ENCODE results near the gene KRT37. TPM values are rescaled to one million over a fixed set of nuclear protein-coding genes. Genes with fewer than 3 reads are reported as not detected.
"Not testable (repeated sequence)": the region's sequence is repeated elsewhere in the genome, so short reads cannot be mapped to it uniquely, and the experiment has no call there.

The KRT37 gene
- total RNA-seq, 2 donors from 2014 or later, result not detected

DNA sequence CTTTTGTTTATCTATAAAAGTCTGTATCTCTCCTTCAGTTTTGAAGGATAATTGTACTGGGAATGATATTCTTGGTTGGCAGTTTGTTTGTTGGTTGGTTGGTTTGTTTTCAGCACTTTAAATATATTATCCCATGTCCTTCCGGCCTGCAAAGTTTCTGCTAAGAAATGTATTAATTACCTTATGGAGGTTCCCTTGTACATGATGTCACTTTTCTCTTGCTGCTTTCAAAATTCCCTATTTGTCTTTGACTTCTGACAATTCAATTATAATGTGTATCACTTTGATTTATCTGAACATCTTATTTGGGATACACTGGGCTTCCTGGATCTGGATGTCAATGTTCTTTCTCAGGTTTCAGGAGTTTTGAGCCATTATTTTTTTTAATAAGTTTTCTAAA lies 38.2 kb downstream of the KRT37 start:
- ATAC-seq, result no peak
- intact Hi-C loops (cut with DNase I), result no loop called here
- no peak for DNase-seq

DNA sequence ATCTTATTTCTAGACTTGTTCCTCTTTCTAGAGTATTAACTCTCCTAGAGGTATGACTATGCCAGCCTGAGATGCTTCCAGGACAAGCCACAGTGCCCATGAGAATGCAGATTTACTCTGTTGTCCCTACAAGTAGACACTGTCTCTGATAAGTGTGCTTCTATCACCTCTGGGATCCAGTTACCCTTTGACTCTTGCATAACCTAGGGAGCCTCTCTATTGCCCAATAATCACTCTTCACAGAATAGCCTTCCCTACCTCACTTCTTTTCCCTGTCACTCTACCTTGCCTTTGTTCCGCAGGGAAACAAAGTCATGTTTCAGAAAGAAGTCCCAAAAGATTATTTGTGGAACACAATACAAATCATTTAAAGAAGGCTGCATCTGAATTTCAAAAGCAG lies 40.7 kb downstream of the KRT37 start:
- DNase-seq (no peak), ATAC-seq (no peak)
- intact Hi-C loops (cut with DNase I), result no loop called here

GRCh38 chr17:41382394-41382793 lies 42.0 kb downstream of the KRT37 start:
- DNase-seq (no peak), ATAC-seq (no peak)
- intact Hi-C loops (cut with DNase I), result no loop called here

DNA sequence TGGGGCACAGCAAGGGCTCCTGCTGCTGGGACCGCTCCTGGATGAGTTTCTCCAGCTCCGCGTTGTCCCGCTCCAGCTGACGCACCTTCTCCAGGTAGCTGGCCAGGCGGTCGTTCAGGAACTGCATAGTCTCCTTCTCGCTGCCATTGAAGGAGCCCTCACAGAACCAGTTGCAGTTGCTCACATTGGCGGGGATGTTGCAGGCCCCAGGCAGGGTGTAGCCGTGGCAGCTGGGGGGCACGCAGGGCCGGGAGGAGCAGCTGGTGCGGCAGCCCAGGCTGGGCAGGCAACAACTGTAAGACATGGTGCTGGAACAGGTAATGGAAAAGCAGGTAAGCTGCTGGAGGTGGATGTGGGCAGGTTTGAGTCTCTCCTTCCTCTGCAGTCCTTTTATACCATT lies 42.4 kb downstream of the KRT37 start, which contains the start of gene KRT34:
KRT34 (minus strand) TSS at position 364 of the 400 bp plus-strand sequence; CDS start at position 304, 60 bp downstream.
- DNase-seq; intact Hi-C loops (cut with DNase I); ATAC-seq: not testable (repeated sequence)

DNA sequence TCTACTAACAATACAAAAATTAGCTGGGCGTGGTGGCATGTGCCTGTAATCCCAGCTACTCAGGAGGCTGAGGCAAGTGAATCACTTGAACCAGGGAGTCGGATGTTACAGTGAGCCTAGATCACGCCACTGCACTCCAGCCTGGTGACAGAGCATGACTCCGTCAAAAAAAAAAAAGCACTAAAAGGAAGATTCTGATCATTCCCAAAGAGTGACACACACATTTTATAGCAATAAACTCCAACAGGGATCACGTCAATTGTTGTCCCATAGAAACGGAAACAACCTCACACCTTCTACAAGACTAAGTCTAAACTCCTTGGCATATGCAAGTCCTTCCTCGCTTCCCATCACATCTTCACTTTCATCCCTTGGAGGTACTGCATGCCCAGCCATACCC lies 44.3 kb downstream of the KRT37 start:
- intact Hi-C loops (cut with DNase I); ATAC-seq; DNase-seq: not testable (repeated sequence)

- ATAC-seq (no peak), DNase-seq (no peak)
- intact Hi-C loops (cut with DNase I), result no loop called here
Measured at GRCh38 chr17:41377546-41377945, 46.8 kb downstream of the KRT37 start.

Other genes with a start within 250 kb of the KRT37 start
- not detected for gene KRTAP4-2, start 246.4 kb downstream of the KRT37 start, total RNA-seq
- gene KRTAP4-1, start 239.7 kb downstream of the KRT37 start, total RNA-seq, result not detected
- not detected for gene KRTAP9-1, start 234.7 kb downstream of the KRT37 start, total RNA-seq
- not detected for gene KRTAP9-2, start 197.9 kb downstream of the KRT37 start, total RNA-seq
- gene KRTAP9-3, start 192.1 kb downstream of the KRT37 start, total RNA-seq, result not detected
- not detected for gene KRTAP9-8, start 186.6 kb downstream of the KRT37 start, total RNA-seq
- not detected for gene KRTAP9-4, start 174.9 kb downstream of the KRT37 start, total RNA-seq
- not detected for gene KRTAP9-9, start 169.2 kb downstream of the KRT37 start, total RNA-seq
- not detected for gene KRTAP9-6, start 159.2 kb downstream of the KRT37 start, total RNA-seq
- gene KRTAP9-7, start 148.9 kb downstream of the KRT37 start, total RNA-seq, result not detected
- not detected for gene KRTAP29-1, start 121.7 kb downstream of the KRT37 start, total RNA-seq
- gene KRTAP16-1, start 115.3 kb downstream of the KRT37 start, total RNA-seq, result not detected
- gene KRTAP17-1, start 108.9 kb downstream of the KRT37 start, total RNA-seq, result not detected
- not detected for gene KRT33A, start 73.8 kb downstream of the KRT37 start, total RNA-seq
- gene KRT33B, start 54.8 kb downstream of the KRT37 start, total RNA-seq, result not detected
- gene KRT34, start 42.3 kb downstream of the KRT37 start, total RNA-seq, result not detected
- gene KRT31, start 27.0 kb downstream of the KRT37 start, total RNA-seq, result not detected
- not detected for gene KRT38, start 16.4 kb upstream of the KRT37 start, total RNA-seq
- not detected for gene KRT32, start 42.8 kb upstream of the KRT37 start, total RNA-seq
- gene KRT35, start 56.6 kb upstream of the KRT37 start, total RNA-seq, result not detected
- gene KRT36, start 65.3 kb upstream of the KRT37 start, total RNA-seq, result not detected
- gene KRT13, start 81.0 kb upstream of the KRT37 start, total RNA-seq, result not detected
- under 1 TPM; 0.24 to 0.37 TPM for gene KRT15, start 94.3 kb upstream of the KRT37 start, total RNA-seq
- 10 to 100 TPM; 13.7 to 21.0 TPM for gene KRT19, start 103.7 kb upstream of the KRT37 start, total RNA-seq
- gene KRT9, start 147.5 kb upstream of the KRT37 start, total RNA-seq, result not detected
- gene KRT14, start 162.3 kb upstream of the KRT37 start, total RNA-seq, result under 1 TPM; 0.41 to 0.58 TPM
- 1 to 10 TPM in 1 of 2 donors, under 1 TPM in 1; 0.44 to 1.1 TPM for gene KRT16, start 188.2 kb upstream of the KRT37 start, total RNA-seq
- not detected for gene KRT17, start 200.0 kb upstream of the KRT37 start, total RNA-seq